ENCODE measurements around the gene ZNF280D.

ZNF280D gene

DNA sequence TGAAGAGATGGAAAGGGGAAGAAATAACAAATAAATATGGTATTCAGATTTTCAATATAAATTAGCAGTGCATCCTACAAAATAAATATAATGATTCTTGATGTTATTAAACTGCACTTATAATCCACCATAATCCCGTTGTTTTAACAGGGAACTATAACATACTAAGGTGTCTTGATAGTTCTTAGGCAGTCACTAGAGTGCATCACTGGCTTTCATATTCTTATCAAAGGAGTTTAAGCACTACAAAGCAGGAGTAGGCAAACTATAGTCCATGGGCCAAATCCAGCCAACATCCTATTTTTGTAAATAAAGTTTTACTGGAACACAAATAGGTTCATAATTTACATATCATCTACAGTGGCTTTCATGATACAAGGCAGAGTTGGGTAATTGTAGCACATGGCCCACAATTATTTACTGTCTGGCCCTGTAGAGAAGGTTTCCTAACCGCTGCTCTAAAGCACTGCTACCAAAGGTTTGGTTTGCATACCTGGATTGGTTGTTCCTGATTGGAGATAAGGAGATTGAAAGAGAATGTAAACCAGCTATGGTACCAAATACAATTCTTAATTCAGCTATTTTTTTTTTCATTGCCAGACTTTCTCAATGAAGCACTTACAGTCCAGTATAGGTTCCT lies 104.3 kb downstream of the ZNF280D start:
- no peak for DNase-seq

DNA sequence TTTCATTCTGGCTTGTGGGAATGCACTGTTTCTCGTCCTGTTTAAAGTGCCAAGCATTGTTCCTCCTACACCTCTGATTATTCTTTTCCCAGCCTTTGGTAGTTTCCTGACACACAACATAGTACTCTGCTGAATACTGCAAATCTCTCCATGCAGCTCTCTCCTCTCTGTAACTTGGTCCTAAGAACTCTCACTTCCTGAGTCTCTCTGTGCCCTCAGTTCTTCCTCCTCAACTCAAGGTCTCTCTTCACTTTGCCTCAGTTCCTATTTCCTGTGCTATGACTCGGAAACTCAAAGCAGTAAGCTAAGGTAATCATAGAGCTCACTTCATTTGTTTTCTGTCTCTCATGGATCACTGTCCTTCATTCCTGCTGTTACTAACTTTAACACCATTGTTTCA lies 113.4 kb downstream of the ZNF280D start:
- no peak for DNase-seq

DNA sequence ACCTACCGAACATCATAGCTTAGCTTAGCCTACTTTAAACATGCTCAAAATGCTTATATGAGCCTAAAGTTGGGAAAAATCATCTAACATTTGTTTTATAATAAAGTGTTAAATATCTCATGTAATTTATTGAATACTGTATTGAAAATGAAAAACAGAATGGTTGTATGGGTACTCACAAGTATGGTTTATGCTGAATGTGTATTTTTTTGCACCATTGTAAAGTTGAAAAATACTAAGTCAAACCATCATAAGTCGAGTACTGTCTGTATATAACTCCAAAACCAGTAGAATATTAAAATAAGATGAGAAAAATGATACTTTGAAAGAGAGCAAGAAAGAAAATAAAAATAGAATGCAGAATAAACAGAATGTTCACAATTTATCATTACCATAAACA lies 115.7 kb downstream of the ZNF280D start:
- DNase-seq = no peak

DNA sequence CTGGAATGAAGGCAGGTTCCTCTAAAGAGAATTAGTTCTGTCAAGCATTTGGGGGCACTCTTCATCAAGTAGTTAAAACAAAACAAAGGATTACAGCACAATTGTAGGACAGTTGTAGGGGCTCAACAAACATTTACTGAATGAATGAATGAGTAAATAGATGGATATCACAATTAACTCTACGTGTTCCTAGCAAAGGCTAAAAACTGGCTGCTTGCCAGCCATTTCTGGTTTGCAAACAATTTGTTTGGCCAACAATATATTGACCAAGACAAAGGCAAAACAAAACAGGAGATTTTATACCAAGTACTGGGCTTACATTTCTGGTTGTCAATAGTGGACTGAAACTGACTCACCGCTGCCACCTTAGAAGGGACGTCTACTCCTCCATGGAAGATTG lies 116.8 kb downstream of the ZNF280D start:
- DNase-seq = no peak

DNA sequence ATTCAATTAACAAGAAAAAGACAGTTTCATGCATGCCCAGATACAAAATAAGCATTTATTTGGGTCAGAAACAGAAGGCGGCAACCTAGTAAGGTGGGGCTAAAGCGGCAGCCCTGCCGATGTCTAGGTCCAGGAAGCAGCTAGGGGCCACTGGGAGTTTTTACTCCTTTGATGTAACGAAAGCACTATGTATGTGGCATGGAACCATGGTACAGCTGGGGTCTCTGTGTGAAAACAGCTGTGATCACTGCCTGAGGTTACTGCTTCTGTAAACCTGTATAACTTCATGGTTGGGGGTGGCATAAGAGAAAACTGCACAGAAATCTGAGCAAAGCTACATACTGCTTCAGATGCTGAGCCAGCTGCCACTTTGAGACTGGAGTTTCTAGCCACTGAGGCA lies 119.5 kb downstream of the ZNF280D start:
- DNase-seq = no peak

DNA sequence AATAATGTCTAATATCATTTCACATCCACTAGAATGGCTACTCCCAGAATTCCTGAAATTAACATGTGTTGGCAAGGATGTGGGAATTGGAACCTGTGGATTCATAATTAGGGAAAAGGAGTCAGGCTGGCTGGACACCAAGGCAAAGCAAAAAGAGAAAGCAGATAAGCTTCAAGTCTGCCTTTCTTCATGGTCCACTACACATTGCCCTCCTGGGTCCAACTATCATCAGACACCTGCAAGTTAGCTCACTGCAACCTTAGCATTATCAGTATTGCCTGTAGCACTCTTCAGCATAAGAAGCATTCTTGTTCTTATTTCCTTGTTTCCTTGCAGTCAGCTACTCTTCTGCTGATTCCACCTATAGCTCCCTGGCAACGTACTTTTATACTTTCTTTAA lies 124.3 kb downstream of the ZNF280D start:
- no peak for DNase-seq

DNA sequence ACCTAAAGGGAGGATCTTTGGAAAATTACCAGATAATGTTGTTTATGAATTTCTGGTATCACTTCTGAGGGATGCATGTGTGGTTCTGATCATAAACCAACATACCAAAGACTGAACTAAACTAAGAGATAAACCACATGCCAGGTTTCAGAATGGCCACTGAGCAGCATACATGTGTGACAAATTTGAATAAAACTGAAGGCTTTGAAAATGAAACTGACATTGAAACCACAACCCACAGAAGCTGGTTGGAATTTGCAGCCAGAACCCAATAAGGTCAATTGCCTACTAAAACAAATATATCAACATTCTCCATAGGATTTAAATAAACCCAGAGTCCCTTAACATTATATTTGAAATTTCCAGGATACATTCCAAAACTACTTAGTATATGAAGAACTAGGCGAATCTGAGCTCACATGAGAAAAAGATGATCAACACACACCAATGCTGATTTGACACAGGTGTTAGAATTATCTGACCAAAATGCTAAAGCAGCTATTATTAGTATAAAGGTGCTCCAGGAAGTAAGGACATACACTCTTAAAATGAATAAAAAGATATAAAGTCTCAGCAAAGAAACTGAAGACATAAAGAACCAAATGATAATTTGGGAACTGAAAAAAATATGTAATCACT lies 125.0 kb downstream of the ZNF280D start:
- no peak for DNase-seq

DNA sequence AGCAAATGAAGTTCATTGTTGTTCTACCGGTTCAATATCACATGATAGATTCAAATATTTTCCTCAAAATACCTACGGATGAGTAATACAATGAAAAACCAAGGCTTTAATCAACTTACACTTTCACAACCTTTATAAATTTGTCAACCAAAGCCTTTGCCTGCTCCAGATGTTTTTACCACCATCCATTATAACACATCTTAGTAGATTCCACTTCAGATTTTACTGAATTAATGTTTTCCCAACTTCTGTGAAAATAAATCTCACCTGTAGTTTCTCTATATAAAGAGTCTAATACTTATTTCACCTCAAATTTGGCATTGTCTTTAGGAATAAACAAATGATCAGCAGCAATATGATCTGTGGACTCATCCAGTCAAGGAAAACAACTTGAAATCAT lies 131.1 kb downstream of the ZNF280D start:
- DNase-seq = no peak

DNA sequence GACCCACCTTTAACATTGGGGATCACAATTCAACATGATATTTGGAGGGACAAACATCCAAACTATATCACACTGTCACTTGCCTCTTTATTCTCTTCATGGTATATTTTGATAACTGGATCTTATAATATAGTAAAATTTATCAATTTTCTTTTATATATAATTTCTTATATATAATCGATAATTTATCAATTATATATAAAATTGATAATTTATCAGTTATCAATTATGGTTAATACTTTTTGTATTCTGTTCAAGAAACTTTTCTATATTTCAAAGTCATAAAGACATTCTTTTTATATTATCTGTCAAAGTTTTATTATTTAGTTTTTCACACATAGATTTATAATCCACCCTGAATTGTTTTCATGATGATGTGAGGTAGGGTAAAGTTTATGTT lies 132.9 kb downstream of the ZNF280D start:
- no peak for DNase-seq

DNA sequence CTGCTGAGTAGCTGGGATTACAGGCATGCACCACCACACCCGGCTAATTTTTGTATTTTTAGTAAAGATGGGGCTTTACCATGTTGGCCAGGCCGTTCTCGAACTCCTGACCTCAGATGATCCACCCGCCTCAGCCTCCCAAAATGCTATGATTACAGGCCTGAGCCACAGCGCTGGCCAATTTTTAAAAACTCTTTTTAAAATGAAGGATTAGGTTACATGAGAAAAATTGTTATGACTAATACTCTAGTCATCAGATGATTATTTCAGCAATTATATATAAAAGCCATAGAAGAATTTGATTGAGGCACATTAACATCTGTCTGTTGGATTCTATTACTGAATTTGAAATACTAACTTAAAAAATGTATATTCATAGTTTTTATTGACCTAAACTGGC lies 134.3 kb downstream of the ZNF280D start:
- no peak for DNase-seq

DNA sequence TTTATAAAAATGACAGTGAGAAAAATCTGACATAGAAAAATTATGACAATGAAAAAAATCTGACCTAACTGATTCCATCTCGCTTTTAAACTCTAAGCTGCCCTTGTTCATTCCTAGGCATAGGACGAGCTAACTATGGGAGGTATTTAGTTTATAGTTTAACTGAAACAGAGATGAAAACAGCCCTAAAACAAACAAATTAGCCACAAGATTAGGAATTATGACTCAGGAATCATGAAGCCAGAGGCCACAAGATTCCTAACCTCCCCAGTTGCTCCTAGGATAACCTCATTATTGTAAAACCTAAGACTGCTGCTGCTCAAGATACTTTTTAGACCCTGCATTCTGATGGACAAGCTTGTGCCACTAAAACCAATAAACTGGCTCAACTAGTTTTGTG lies 145.6 kb downstream of the ZNF280D start:
- no peak for DNase-seq

DNA sequence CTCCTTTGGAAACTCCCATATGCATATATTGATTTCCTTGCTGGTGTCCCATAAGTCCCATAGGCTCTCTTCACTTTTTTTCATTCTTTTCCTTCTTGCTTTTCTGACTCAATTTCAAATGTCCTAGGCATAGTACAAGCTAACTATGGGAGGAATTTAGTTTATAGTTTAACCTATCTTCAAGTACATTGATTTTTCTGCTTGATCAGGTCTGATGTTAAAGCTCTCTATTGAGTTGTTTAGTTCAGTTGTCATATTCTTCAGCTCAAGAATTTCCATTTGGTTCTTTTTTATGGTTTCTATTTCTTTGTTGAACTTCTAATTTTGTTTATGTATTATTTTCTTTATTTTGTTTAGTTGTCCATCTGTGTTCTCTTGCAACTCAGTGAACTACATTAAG lies 147.1 kb downstream of the ZNF280D start:
- no peak for DNase-seq

DNA sequence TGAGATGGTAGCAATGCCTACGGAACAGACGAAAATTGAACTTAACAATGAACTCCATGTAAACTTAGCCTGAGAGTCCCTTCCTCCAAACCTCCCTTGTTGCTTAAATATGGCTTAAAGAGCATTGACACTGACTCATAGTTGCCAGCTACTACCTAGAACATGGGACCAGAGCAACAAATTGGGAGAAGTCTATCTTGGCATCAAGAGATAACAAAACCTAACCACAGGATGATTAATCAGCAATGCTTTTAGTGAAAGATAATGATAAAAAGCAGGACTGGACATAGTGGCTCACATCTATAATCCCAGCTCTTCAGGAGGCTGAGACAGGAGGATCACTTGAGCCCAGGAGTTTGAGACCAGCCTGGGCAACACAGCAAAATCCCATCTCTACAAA lies 150.5 kb downstream of the ZNF280D start:
- no peak for DNase-seq

Data from stimulated activated CD8-positive, alpha-beta memory T cell treated with anti-CD3 and anti-CD28 coated beads, Interleukin-4, amount 100 ng/mL, for 48 hours (primary cell).